HEK293 (cell line): Measurements from ENCODE around the gene HSPA4.

ENCODE experiments used
- CTCF ChIA-PET: fragments of 350-600 bp; formaldehyde crosslinking; extraction: SDS; loops from one replicate; lab custom pipeline; 2021; ENCODE audit warnings: antibody characterized with exemption; lab: Yijun Ruan, JAX
- POLR2A ChIA-PET: fragments of 300-600 bp; formaldehyde crosslinking; extraction: SDS; loops from one replicate; lab custom pipeline; 2020; ENCODE audit warnings: antibody characterized with exemption, inconsistent platforms; lab: Yijun Ruan, JAX
- H3K27ac ChIP-seq: fragments of 200-500 bp; sonication (Bioruptor generic); 2 replicates; pipeline ENCODE4 v1.5.1; 2014; ENCODE audit warnings: low read depth, low read length, control low read depth, inconsistent platforms; ENCODE audit errors: extremely low read depth
- H3K36me3 ChIP-seq, 2 experiments: fragments of 200-500 bp in 1 of 2; sonication (Bioruptor generic) in 1 of 2; 1 replicate in 1 of 2; 2 replicates in 1 of 2; pipeline ENCODE4 v1.5.1; 2014 to 2017; ENCODE audit warnings: inconsistent platforms in 2 of 2, low read length in 2 of 2; ENCODE audit not compliant: control insufficient read depth in 2 of 2, insufficient read depth in 1 of 2
- H3K4me1 ChIP-seq: fragments of 200-500 bp; sonication (Bioruptor generic); 2 replicates; pipeline ENCODE4 v1.5.1; 2014; ENCODE audit warnings: mild to moderate bottlenecking, low read length, inconsistent platforms; ENCODE audit not compliant: control insufficient read depth, insufficient read depth
- H3K4me3 ChIP-seq: 2 replicates; pipeline ENCODE4 v1.5.1; 2011; ENCODE audit warnings: low read depth, mild to moderate bottlenecking, control low read depth, low read length, moderate library complexity
- H3K9me3 ChIP-seq: fragments of 200-500 bp; sonication (Bioruptor generic); 2 replicates; pipeline ENCODE4 v1.5.1; 2014; ENCODE audit warnings: low read depth, low read length, inconsistent platforms; ENCODE audit not compliant: control insufficient read depth, insufficient read depth
- BCL6B ChIP-seq: fragments of 450-650 bp; formaldehyde crosslinking; IDR thresholded peaks from 2 replicates; pipeline ENCODE4 v1.5.1; 2017; ENCODE audit warnings: missing biosample characterization, missing genetic modification characterization
- HOXD13 ChIP-seq: sonication (generic); formaldehyde crosslinking; IDR thresholded peaks from 2 replicates; pipeline ENCODE4 v1.8.0; 2022; ENCODE audit warnings: missing genetic modification reagents, borderline replicate concordance
- KLF10 ChIP-seq: fragments of 450-650 bp; IDR thresholded peaks from 2 replicates; pipeline ENCODE4 v1.5.1; 2018; ENCODE audit warnings: missing biosample characterization, mild to moderate bottlenecking, missing genetic modification characterization
- KLF7 ChIP-seq: fragments of 450-650 bp; formaldehyde crosslinking; IDR thresholded peaks from 2 replicates; pipeline ENCODE4 v1.5.1; 2016; ENCODE audit warnings: missing biosample characterization, missing genetic modification characterization, borderline replicate concordance
- KLF8 ChIP-seq: fragments of 450-650 bp; formaldehyde crosslinking; IDR thresholded peaks from 2 replicates; pipeline ENCODE4 v1.5.1; 2016; ENCODE audit warnings: missing biosample characterization, missing genetic modification characterization
- SCRT1 ChIP-seq: fragments of 450-650 bp; formaldehyde crosslinking; IDR thresholded peaks from 2 replicates; pipeline ENCODE4 v1.5.1; 2016; ENCODE audit warnings: missing biosample characterization, missing genetic modification characterization, borderline replicate concordance
- SCRT2 ChIP-seq: fragments of 450-650 bp; formaldehyde crosslinking; IDR thresholded peaks from 2 replicates; pipeline ENCODE4 v1.5.1; 2016; ENCODE audit warnings: missing biosample characterization, missing genetic modification characterization
- SETDB1 ChIP-seq: IDR thresholded peaks from one replicate; pipeline ENCODE4 v1.6.1; 2017; ENCODE audit warnings: mild to moderate bottlenecking, low read length, moderate library complexity, mixed read lengths; ENCODE audit not compliant: insufficient read length
- TRIM28 ChIP-seq: IDR thresholded peaks from 2 replicates; pipeline ENCODE4 v1.6.1; 2011; ENCODE audit warnings: low read length, control low read depth, borderline replicate concordance
- ZBTB20 ChIP-seq: fragments of 450-650 bp; formaldehyde crosslinking; IDR thresholded peaks from 2 replicates; pipeline ENCODE4 v1.5.1; 2016; ENCODE audit warnings: missing biosample characterization, missing genetic modification characterization
- ZBTB21 ChIP-seq: fragments of 450-650 bp; formaldehyde crosslinking; IDR thresholded peaks from 2 replicates; pipeline ENCODE4 v1.5.1; 2017; ENCODE audit warnings: missing biosample characterization, missing genetic modification characterization
- ZFP37 ChIP-seq: fragments of 450-650 bp; formaldehyde crosslinking; IDR thresholded peaks from 2 replicates; pipeline ENCODE4 v1.5.1; 2016; ENCODE audit warnings: missing biosample characterization, missing genetic modification characterization
- ZNF10 ChIP-seq: fragments of 450-650 bp; formaldehyde crosslinking; IDR thresholded peaks from 2 replicates; pipeline ENCODE4 v1.5.1; 2017; ENCODE audit warnings: missing biosample characterization, missing genetic modification characterization
- ZNF18 ChIP-seq: fragments of 450-650 bp; formaldehyde crosslinking; IDR thresholded peaks from 2 replicates; pipeline ENCODE4 v1.5.1; 2016; ENCODE audit warnings: missing biosample characterization, missing genetic modification characterization
- ZNF202 ChIP-seq: fragments of 450-650 bp; formaldehyde crosslinking; IDR thresholded peaks from 2 replicates; pipeline ENCODE4 v1.5.1; 2016; ENCODE audit warnings: missing biosample characterization, missing genetic modification characterization, borderline replicate concordance
- ZNF239 ChIP-seq: fragments of 450-650 bp; formaldehyde crosslinking; IDR thresholded peaks from 2 replicates; pipeline ENCODE4 v1.5.1; 2016; ENCODE audit warnings: missing biosample characterization, missing genetic modification characterization
- ZNF324 ChIP-seq: fragments of 450-650 bp; formaldehyde crosslinking; IDR thresholded peaks from 2 replicates; pipeline ENCODE4 v1.5.1; 2016; ENCODE audit warnings: missing biosample characterization, missing genetic modification characterization
- ZNF335 ChIP-seq: fragments of 450-650 bp; formaldehyde crosslinking; conservative IDR thresholded peaks from 2 replicates; pipeline ENCODE4 v1.5.1; 2016; ENCODE audit warnings: missing biosample characterization, missing genetic modification characterization
- ZNF423 ChIP-seq: fragments of 450-650 bp; formaldehyde crosslinking; IDR thresholded peaks from 2 replicates; pipeline ENCODE4 v1.5.1; 2016; ENCODE audit warnings: missing biosample characterization, missing genetic modification characterization
- ZNF513 ChIP-seq: fragments of 450-650 bp; IDR thresholded peaks from 2 replicates; pipeline ENCODE4 v1.5.1; 2018; ENCODE audit warnings: missing biosample characterization, missing genetic modification characterization
- ZNF585B ChIP-seq: fragments of 450-650 bp; formaldehyde crosslinking; IDR thresholded peaks from 2 replicates; pipeline ENCODE4 v1.5.1; 2016; ENCODE audit warnings: missing biosample characterization, missing genetic modification characterization
- ZNF610 ChIP-seq: fragments of 450-650 bp; formaldehyde crosslinking; IDR thresholded peaks from 2 replicates; pipeline ENCODE4 v1.5.1; 2016; ENCODE audit warnings: missing biosample characterization, missing genetic modification characterization, borderline replicate concordance
- ZNF624 ChIP-seq: fragments of 450-650 bp; formaldehyde crosslinking; IDR thresholded peaks from 2 replicates; pipeline ENCODE4 v1.5.1; 2017; ENCODE audit warnings: missing biosample characterization, missing genetic modification characterization
- ZNF701 ChIP-seq: fragments of 450-650 bp; formaldehyde crosslinking; IDR thresholded peaks from 2 replicates; pipeline ENCODE4 v1.5.1; 2016; ENCODE audit warnings: missing biosample characterization, missing genetic modification characterization
- ZNF768 ChIP-seq: fragments of 450-650 bp; formaldehyde crosslinking; IDR thresholded peaks from 2 replicates; pipeline ENCODE4 v1.5.1; 2018; ENCODE audit warnings: missing biosample characterization, mild to moderate bottlenecking, missing genetic modification characterization
- ZXDB ChIP-seq: fragments of 450-650 bp; formaldehyde crosslinking; IDR thresholded peaks from 2 replicates; pipeline ENCODE4 v1.5.1; 2016; ENCODE audit warnings: missing biosample characterization, missing genetic modification characterization
- TF ChIP-seq, protein P1 (sequence below): fragments of 450-650 bp; formaldehyde crosslinking; IDR thresholded peaks from 2 replicates; pipeline ENCODE4 v1.5.1; 2016; ENCODE audit warnings: missing biosample characterization, missing genetic modification characterization, low read depth
- TF ChIP-seq, protein P2 (sequence below): fragments of 450-650 bp; formaldehyde crosslinking; IDR thresholded peaks from 2 replicates; pipeline ENCODE4 v1.5.1; 2016; ENCODE audit warnings: missing biosample characterization, missing genetic modification characterization

Gene HSPA4

GRCh38 chr5:133030343-133031005, 21.3 kb upstream of the HSPA4 start:
- no peak overlapping the region for H3K4me3 ChIP-seq
- no peaks in the 10 kb centered on the region for H3K9me3 ChIP-seq
- H3K36me3 ChIP-seq, result no peaks in the 10 kb centered on the region
- H3K27ac ChIP-seq, result peak overlapping the region; percentile 56
- peaks cover 12% of the 10 kb centered on the region for H3K4me1 ChIP-seq
- CTCF ChIA-PET, result interaction anchor here (1.4 kb wide), 1 partner anchor 9 kb away, joined by 3 read pairs; no protein-coding TSS in a partner anchor
- POLR2A ChIA-PET, result interaction anchor here (1.6 to 1.9 kb wide), 2 partner anchors 21 to 164 kb away, joined by 5 to 12 read pairs; partner anchors contain the start of genes GDF9, HSPA4 and UQCRQ
- TF ChIP-seq ZNF324 (tag by site-specific recombination) (no peak), ZNF701 (tag by site-specific recombination) (no peak), ZFP37 (tag by site-specific recombination) (no peak), ZBTB21 (tag by site-specific recombination) (no peak), ZNF513 (tag by site-specific recombination) (no peak), SCRT1 (tag by site-specific recombination) (peak; percentile 79), ZNF10 (tag by site-specific recombination) (no peak), KLF8 (no peak), ZNF202 (tag by site-specific recombination) (no peak), ZBTB20 (tag by site-specific recombination) (no peak), ZNF239 (tag by site-specific recombination) (no peak), KLF7 (tag by site-specific recombination) (no peak), KLF10 (0 out of 2 replicates have a peak, but pooled peaks have one; percentile 36), ZNF610 (no peak), SETDB1 (no peak), ZNF585B (tag by site-specific recombination) (no peak), ZXDB (no peak; the same call in none of the 2 replicates), SCRT2 (tag by site-specific recombination) (0 out of 2 replicates have a peak, but pooled peaks have one; percentile 45), ZNF624 (no peak), ZNF768 (tag by site-specific recombination) (no peak), HOXD13 (CRISPR knock-in tag) (no peak), ZNF423 (tag by site-specific recombination) (no peak), ZNF335 (tag by site-specific recombination) (peak; percentile 26; the same call in 1 of the 2 replicates), ZNF18 (tag by site-specific recombination) (0 out of 2 replicates have a peak, but pooled peaks have one; percentile 48), TRIM28 (0 out of 2 replicates have a peak, but pooled peaks have one; percentile 28), BCL6B (tag by site-specific recombination) (no peak)
- TF ChIP-seq, protein P1, sequence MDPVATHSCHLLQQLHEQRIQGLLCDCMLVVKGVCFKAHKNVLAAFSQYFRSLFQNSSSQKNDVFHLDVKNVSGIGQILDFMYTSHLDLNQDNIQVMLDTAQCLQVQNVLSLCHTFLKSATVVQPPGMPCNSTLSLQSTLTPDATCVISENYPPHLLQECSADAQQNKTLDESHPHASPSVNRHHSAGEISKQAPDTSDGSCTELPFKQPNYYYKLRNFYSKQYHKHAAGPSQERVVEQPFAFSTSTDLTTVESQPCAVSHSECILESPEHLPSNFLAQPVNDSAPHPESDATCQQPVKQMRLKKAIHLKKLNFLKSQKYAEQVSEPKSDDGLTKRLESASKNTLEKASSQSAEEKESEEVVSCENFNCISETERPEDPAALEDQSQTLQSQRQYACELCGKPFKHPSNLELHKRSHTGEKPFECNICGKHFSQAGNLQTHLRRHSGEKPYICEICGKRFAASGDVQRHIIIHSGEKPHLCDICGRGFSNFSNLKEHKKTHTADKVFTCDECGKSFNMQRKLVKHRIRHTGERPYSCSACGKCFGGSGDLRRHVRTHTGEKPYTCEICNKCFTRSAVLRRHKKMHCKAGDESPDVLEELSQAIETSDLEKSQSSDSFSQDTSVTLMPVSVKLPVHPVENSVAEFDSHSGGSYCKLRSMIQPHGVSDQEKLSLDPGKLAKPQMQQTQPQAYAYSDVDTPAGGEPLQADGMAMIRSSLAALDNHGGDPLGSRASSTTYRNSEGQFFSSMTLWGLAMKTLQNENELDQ, result no peak
- TF ChIP-seq, protein P2, sequence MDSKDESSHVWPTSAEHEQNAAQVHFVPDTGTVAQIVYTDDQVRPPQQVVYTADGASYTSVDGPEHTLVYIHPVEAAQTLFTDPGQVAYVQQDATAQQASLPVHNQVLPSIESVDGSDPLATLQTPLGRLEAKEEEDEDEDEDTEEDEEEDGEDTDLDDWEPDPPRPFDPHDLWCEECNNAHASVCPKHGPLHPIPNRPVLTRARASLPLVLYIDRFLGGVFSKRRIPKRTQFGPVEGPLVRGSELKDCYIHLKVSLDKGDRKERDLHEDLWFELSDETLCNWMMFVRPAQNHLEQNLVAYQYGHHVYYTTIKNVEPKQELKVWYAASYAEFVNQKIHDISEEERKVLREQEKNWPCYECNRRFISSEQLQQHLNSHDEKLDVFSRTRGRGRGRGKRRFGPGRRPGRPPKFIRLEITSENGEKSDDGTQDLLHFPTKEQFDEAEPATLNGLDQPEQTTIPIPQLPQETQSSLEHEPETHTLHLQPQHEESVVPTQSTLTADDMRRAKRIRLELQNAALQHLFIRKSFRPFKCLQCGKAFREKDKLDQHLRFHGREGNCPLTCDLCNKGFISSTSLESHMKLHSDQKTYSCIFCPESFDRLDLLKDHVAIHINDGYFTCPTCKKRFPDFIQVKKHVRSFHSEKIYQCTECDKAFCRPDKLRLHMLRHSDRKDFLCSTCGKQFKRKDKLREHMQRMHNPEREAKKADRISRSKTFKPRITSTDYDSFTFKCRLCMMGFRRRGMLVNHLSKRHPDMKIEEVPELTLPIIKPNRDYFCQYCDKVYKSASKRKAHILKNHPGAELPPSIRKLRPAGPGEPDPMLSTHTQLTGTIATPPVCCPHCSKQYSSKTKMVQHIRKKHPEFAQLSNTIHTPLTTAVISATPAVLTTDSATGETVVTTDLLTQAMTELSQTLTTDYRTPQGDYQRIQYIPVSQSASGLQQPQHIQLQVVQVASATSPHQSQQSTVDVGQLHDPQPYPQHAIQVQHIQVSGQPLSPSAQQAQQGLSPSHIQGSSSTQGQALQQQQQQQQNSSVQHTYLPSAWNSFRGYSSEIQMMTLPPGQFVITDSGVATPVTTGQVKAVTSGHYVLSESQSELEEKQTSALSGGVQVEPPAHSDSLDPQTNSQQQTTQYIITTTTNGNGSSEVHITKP (tag by site-specific recombination), result peak; percentile 98
